OCI-LY3 (cell line): ENCODE data around the gene IRAK3.
"Not testable (repeated sequence)": the region's sequence is repeated elsewhere in the genome, so short reads cannot be mapped to it uniquely, and the experiment has no call there.

Experiments used
- EZH2phosphoT487 ChIP-seq: fragments of 200-600 bp; shearing (Covaris generic); IDR thresholded peaks from 2 replicates; pipeline ENCODE4 v1.6.1; 2018; ENCODE audit warnings: antibody characterized with exemption, mixed run types, low read depth
- TF ChIP-seq, protein P1 (sequence below): fragments of 200-600, 300-600 bp; sonication (generic); IDR thresholded peaks from 2 replicates; pipeline ENCODE4 v1.5.1; 2014; ENCODE audit warnings: antibody characterized with exemption, low read length, low read depth

DNA sequence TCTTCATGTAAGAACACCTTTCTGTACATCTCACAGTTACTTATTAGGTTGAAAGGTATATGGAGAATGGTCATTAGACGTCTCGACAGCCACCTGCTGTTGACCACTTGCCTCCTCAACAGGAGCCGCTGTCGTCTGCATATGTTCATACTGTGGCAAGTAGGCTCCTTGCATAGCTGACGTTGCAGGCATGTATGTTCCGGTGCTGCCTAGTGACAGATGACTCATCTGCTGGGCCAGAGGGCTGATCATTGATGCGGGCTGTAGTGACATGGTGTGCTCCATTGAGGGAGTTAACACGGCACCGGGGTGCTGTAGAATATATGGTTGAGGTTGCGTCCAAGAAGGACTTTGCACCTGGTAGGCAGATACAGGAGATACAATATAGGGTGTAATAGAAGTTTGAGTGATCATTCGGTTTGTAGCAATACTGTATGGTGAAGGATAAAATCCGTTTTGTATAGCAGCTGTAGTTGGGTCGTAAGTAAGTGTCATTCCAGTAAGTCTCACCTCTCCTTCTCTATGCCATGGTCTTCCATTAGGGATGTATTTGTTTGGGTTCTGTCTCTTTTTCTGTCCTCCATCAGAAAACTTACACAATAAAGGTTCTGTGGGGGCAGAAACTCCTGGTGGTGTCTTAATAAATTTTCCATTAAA is 45.2 kb downstream of the IRAK3 start:
- TF ChIP-seq, protein P1, sequence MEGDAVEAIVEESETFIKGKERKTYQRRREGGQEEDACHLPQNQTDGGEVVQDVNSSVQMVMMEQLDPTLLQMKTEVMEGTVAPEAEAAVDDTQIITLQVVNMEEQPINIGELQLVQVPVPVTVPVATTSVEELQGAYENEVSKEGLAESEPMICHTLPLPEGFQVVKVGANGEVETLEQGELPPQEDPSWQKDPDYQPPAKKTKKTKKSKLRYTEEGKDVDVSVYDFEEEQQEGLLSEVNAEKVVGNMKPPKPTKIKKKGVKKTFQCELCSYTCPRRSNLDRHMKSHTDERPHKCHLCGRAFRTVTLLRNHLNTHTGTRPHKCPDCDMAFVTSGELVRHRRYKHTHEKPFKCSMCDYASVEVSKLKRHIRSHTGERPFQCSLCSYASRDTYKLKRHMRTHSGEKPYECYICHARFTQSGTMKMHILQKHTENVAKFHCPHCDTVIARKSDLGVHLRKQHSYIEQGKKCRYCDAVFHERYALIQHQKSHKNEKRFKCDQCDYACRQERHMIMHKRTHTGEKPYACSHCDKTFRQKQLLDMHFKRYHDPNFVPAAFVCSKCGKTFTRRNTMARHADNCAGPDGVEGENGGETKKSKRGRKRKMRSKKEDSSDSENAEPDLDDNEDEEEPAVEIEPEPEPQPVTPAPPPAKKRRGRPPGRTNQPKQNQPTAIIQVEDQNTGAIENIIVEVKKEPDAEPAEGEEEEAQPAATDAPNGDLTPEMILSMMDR = peak; percentile 43
- not testable (repeated sequence) for TF ChIP-seq EZH2phosphoT487
